NT2/D1 (cell line): ENCODE data around the gene MASP2.
A peak's percentile ranks its signal among the peaks of the same experiment; 100 is the strongest.
"Not testable (repeated sequence)": the region's sequence is repeated elsewhere in the genome, so short reads cannot be mapped to it uniquely, and the experiment has no call there.

Experiments used
- DNase-seq: peaks from one replicate; pipeline ENCODE4 v3.0.0-alpha.2; 2011; ENCODE audit warnings: low read depth, low spot score
- H3K27me3 ChIP-seq: 2 replicates; pipeline ENCODE4 v1.6.0; 2011; ENCODE audit warnings: mild to moderate bottlenecking; ENCODE audit not compliant: insufficient read length, insufficient read depth
- H3K36me3 ChIP-seq: 2 replicates; pipeline ENCODE4 v1.6.1; 2011; ENCODE audit warnings: mild to moderate bottlenecking, low read length, mixed read lengths; ENCODE audit not compliant: insufficient read depth, insufficient read length
- H3K4me1 ChIP-seq: 2 replicates; pipeline ENCODE4 v1.5.1; 2011; ENCODE audit not compliant: insufficient read depth, insufficient read length
- H3K4me3 ChIP-seq: 2 replicates; pipeline ENCODE4 v1.5.1; 2011; ENCODE audit warnings: low read depth; ENCODE audit not compliant: insufficient read length
- H3K9ac ChIP-seq: 2 replicates; pipeline ENCODE4 v1.6.0; 2011; ENCODE audit warnings: low read depth; ENCODE audit not compliant: insufficient read length
- H3K9me3 ChIP-seq: 2 replicates; pipeline ENCODE4 v1.5.1; 2011; ENCODE audit warnings: mild to moderate bottlenecking, low read length; ENCODE audit not compliant: insufficient read depth
- SUZ12 ChIP-seq: IDR thresholded peaks from 2 replicates; pipeline ENCODE4 v1.6.1; 2011; ENCODE audit not compliant: insufficient read length, insufficient read depth; ENCODE audit errors: extremely low read depth
- YY1 ChIP-seq: IDR thresholded peaks from 2 replicates; pipeline ENCODE4 v1.6.1; 2011; ENCODE audit not compliant: insufficient read length, insufficient read depth
- ZNF274 ChIP-seq: IDR thresholded peaks from 2 replicates; pipeline ENCODE4 v1.6.1; 2011; ENCODE audit warnings: mild to moderate bottlenecking, low read depth, low read length

MASP2 gene

GRCh38 chr1:11070876-11071275 lies 23.8 kb upstream of the MASP2 start:
- Histone ChIP-seq H3K27me3 (no peaks in the 10 kb centered on the region), H3K9me3 (no peaks in the 10 kb centered on the region), H3K4me1 (no peaks in the 10 kb centered on the region), H3K4me3 (no peak overlapping the region), H3K36me3 (peaks cover 85% of the 10 kb centered on the region), H3K9ac (no peak overlapping the region)
- DNase-seq, result no peak
- TF ChIP-seq YY1 (no peak), SUZ12 (no peak), ZNF274 (no peak)

- no peak for DNase-seq
- no peaks in the 10 kb centered on the region for H3K4me1 ChIP-seq
- no peaks in the 10 kb centered on the region for H3K9me3 ChIP-seq
- no peak overlapping the region for H3K4me3 ChIP-seq
- TF ChIP-seq YY1, result no peak
- TF ChIP-seq ZNF274, result no peak
- no peak for TF ChIP-seq SUZ12
- H3K36me3 ChIP-seq, result peaks cover 81% of the 10 kb centered on the region
- no peak overlapping the region for H3K9ac ChIP-seq
- no peaks in the 10 kb centered on the region for H3K27me3 ChIP-seq
These were observed 21.8 kb upstream of the MASP2 start for GRCh38 chr1:11068600-11069473.

GRCh38 chr1:11067716-11068599 lies 20.9 kb upstream of the MASP2 start:
- no peak for TF ChIP-seq ZNF274
- no peak for TF ChIP-seq YY1
- TF ChIP-seq SUZ12, result no peak

GRCh38 chr1:11065796-11066195 lies 18.8 kb upstream of the MASP2 start:
- peaks cover 2% of the 10 kb centered on the region for H3K4me1 ChIP-seq
- no peaks in the 10 kb centered on the region for H3K9me3 ChIP-seq
- no peak overlapping the region for H3K4me3 ChIP-seq
- no peaks in the 10 kb centered on the region for H3K27me3 ChIP-seq
- peaks cover 72% of the 10 kb centered on the region for H3K36me3 ChIP-seq
- H3K9ac ChIP-seq, result no peak overlapping the region
- no peak for DNase-seq
- TF ChIP-seq SUZ12 (no peak), YY1 (no peak), ZNF274 (no peak)

More at GRCh38 chr1:11067716-11068599, 20.9 kb upstream of the MASP2 start:
- no peak for DNase-seq
- H3K4me1 ChIP-seq, result no peaks in the 10 kb centered on the region
- no peaks in the 10 kb centered on the region for H3K27me3 ChIP-seq
- no peaks in the 10 kb centered on the region for H3K9me3 ChIP-seq
- H3K36me3 ChIP-seq, result peaks cover 82% of the 10 kb centered on the region
- no peak overlapping the region for H3K9ac ChIP-seq
- no peak overlapping the region for H3K4me3 ChIP-seq

- Histone ChIP-seq H3K4me3 (no peak overlapping the region), H3K9me3 (no peaks in the 10 kb centered on the region), H3K27me3 (no peaks in the 10 kb centered on the region), H3K36me3 (peaks cover 64% of the 10 kb centered on the region), H3K9ac (no peak overlapping the region), H3K4me1 (peaks cover 3% of the 10 kb centered on the region)
- DNase-seq, result no peak
- no peak for TF ChIP-seq ZNF274
- no peak for TF ChIP-seq SUZ12
- no peak for TF ChIP-seq YY1
These were observed 17.9 kb upstream of the MASP2 start for GRCh38 chr1:11064942-11065341.

GRCh38 chr1:11063937-11064537 lies 17.0 kb upstream of the MASP2 start:
- H3K27me3 ChIP-seq, H3K9me3 ChIP-seq, DNase-seq, H3K4me3 ChIP-seq, H3K9ac ChIP-seq, H3K4me1 ChIP-seq: not testable (repeated sequence)
- H3K36me3 ChIP-seq, result peaks cover 55% of the 10 kb centered on the region

- Histone ChIP-seq H3K36me3 (peaks cover 53% of the 10 kb centered on the region), H3K9ac (peak overlapping the region; percentile 21), H3K4me3 (no peak overlapping the region), H3K27me3 (no peaks in the 10 kb centered on the region), H3K4me1 (peaks cover 3% of the 10 kb centered on the region), H3K9me3 (no peaks in the 10 kb centered on the region)
- DNase-seq, result no peak
- TF ChIP-seq YY1, result no peak
- TF ChIP-seq ZNF274, result no peak
- no peak for TF ChIP-seq SUZ12
These were observed 15.9 kb upstream of the MASP2 start for GRCh38 chr1:11062965-11063401.
